Embryonic facial prominence (tissue), 1 donor: Measurements from ENCODE around the gene IGF2.
"Not testable (repeated sequence)": the region's sequence is repeated elsewhere in the genome, so short reads cannot be mapped to it uniquely, and the experiment has no call there.

Experiments
- DNase-seq: peaks from one replicate; pipeline ENCODE4 v3.0.0-alpha.2; 2016; ENCODE audit errors: extremely low spot score

Gene IGF2

GRCh38 chr11:2136952-2137201 lies 2.3 kb downstream of the IGF2 start:
- DNase-seq, result no peak

GRCh38 chr11:2136209-2136951 lies 2.8 kb downstream of the IGF2 start:
- DNase-seq, result no peak

GRCh38 chr11:2135648-2136201 lies 3.5 kb downstream of the IGF2 start:
- DNase-seq, result no peak

DNA sequence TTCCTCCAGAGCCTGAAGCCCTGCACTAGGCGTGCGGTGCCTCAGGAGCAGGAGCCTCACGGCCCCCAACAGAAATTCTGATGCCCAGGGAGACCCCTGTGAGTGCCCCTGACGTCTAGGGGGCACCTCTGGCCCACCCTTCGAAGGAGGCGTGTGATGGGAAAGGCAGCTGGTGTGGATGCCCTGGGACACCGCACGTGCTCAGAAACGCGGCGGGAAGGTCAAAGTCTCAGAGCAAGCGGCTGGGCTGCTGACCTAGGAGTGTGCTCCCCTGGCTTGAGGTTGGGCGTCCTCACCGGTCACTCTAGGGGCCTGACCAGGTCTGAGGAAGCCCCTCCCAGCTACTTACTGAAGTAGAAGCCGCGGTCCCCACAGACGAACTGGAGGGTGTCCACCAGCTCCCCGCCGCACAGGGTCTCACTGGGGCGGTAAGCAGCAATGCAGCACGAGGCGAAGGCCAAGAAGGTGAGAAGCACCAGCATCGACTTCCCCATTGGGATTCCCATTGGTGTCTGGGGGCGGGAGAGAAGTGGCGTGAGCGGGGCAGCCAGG lies 4.1 kb downstream of the IGF2 start:
- no peak for DNase-seq

GRCh38 chr11:2134022-2135010 lies 4.9 kb downstream of the IGF2 start:
- no peak for DNase-seq

GRCh38 chr11:2133241-2134021 lies 5.8 kb downstream of the IGF2 start:
- no peak for DNase-seq

DNA sequence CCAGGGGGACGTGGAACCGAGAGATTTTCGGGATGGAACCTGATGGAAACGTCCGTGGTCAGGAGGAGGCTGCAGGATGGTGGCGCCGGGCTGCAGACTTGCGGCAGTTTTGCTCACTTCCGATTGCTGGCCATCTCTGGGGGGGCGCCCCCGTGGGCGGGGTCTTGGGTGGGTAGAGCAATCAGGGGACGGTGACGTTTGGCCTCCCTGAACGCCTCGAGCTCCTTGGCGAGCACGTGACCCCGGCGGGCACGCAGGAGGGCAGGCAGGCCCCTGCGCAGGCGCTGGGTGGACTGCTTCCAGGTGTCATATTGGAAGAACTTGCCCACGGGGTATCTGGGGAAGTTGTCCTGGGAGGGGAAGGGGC lies 6.3 kb downstream of the IGF2 start:
- no peak for DNase-seq

GRCh38 chr11:2132246-2132645 lies 6.9 kb downstream of the IGF2 start:
- no peak for DNase-seq

DNA sequence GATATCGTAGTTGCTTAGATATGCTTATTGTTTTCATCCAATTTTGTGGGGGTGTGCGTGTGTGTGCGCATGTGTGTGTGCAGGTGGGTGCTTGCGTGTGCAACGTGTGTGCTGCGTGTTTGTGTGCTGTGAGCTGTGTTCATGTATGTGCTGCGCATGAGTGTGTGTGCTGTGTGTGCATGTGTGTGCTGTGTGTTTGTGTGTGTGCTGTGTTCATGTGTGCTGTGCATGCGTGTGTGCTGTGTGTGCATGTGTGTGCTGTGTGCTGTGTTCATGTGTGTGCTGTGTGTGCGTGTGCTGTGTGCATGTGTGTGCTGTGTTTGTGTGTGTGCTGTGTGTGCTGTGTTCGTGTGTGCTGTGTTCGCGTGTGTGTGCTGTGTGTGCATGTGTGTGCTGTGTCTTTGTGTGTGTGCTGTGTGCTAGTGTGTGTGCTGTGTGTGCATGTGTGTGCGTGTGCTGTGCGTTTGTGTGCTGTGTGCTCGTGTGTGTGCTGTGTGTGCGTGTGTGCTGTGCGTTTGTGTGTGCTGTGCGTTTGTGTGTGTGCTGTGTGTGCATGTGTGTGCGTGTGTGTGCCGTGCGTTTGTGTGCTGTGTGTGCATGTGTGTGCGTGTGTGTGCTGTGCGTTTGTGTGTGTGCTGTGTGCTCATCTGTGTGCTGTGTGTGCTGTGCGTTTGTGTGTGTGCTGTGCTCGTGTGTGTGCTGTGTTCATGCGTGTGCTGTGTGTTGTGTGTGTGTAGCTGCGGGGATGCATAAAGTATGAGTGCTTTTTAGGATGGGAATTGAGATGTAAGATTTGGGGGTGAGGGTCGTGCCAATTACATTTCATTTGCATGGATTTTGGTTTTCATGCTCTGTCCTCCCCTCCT lies 7.6 kb downstream of the IGF2 start:
- DNase-seq, result no peak

GRCh38 chr11:2130881-2131352 lies 8.3 kb downstream of the IGF2 start:
- no peak for DNase-seq

GRCh38 chr11:2129699-2130366 lies 9.4 kb downstream of the IGF2 start:
- no peak for DNase-seq

DNA sequence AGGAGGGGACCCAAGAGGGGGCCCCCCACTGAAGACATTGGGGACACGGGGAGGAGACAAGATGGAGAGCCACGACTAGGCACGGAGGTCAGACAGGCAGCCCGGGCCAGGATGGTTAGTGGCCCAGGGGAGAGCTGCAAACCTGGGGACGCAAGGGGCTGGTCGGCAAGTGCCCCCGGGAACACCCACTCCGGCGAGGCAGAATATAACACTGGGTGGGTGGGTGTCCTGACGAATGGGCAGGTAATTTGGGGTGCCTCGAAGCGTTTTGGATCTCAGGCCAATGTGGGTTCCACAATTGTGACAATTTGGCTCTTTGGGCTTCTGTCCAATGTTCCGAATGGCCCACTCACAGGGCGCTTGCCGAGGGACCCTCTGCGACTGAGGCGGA lies 9.9 kb downstream of the IGF2 start:
- DNase-seq, result no peak

DNA sequence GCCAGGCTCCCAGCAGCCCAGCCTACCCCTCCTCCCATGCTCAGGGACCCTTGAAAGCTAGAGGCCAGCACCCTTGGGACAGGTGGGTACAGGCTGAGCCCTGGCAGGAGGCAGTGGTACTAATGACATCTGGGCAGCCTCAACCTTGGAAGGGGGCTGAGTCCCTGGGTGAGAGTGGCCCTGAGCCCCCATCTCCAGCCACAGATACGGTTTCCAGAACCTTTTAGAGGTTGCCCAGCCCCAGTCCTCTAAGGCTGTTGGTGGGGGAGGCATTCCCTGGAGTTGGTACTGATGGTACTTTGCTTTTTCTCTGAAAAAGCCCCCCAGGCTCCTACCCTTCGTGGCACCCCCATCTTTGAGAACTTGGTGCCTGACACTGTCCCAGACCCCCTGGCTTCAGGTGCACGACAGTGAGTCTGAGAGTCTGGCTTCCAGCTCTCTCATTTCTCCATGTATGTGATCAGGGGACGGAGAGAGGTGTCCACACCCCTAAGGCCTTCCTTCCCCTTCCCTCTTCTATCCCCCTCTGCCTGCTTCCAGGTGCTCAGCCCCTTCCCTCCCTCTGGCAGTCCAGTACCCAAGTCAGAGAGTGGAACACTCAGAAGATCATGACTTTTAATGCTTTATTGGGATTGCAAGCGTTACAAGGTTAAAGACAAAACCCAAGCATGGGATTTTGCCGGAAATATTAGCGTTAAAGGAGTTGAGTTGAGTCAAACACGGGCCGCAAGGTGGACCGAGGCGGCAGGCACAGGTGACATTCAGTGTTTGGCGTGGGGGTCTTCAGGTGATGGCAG lies 10.5 kb downstream of the IGF2 start:
- no peak for DNase-seq

GRCh38 chr11:2128130-2128510 lies 11.1 kb downstream of the IGF2 start:
- no peak for DNase-seq

DNA sequence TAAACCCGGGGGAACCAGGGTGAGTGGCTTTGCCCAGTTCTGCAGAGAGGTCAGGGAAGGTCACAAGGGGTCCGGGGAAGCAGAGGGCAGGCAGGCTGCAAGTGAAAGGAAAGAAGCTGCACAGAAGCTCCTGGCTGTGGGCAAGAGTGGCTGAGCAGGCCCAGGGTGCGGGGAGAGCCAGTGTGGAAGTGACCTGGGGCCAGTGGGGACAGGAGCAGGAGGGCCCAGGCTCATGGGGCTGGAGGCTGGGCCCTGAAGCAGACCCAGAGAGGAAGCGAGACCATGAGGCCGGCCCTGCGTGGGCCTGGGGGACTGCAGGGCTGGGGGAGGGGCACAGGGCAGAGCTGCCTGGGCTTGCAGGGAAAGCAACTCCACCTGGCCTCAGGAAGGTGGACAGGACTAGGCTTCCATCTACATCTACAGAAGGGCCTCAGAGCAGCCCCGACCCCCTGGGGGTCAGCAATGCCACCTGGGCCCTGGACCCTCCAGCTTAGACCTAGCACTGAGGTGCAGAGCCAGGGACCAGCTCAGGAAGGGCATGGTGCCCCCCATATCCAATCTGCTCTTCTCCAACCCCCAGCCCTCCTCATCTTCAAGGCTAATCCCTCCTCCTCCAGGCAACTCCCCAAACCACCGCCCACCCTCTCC lies 11.6 kb downstream of the IGF2 start:
- no peak for DNase-seq

DNA sequence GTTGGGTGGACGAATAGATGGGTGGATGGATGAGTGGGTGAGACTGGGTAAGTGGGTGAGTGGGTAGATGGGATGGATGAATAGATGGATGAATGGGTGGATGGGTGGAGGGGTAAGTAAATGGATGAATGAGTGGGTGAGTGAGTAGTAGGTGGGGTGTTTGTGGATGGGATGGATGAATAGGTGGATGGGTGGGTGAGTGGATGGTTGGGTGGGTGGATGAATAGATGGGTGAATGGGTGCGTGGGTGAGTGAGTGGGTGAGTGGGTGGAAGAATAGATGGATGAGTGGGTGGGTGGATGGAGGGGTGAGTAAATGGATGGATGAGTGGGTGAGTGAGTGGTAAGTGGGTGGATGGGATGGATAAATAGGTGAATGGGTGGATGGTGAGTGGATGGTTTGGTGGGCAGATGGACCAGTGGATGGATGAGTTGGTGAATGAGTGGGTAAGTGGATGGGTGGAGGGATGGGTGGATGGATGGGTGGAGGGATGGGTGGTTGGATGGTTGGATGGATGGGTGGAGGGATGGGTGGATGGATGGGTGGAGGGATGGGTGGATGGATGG lies 12.6 kb downstream of the IGF2 start:
- no peak for DNase-seq

- not testable (repeated sequence) for DNase-seq
Measured at GRCh38 chr11:2124736-2125484, 14.3 kb downstream of the IGF2 start.

DNA sequence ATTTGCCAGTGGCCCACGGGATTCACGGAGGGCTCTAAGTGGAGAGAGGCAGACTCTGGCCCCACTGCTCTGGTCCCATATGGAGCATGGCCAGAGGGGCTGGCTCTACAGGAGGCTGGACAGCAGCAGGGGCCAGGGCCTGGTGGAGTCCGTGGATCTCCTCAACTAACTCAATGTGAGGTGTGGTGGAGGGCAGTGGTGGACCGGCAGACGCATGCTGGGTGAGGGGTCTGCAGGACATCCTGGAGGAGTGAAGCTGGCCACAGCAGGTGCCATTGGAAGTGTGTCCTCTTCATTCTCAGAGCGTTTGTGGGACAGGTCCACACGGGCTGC lies 15.6 kb downstream of the IGF2 start:
- no peak for DNase-seq
